PFSK-1 (cell line): Measurements from ENCODE around the gene NUP188.

ENCODE experiments used
- POLR2AphosphoS5 ChIP-seq: IDR thresholded peaks from 2 replicates; pipeline ENCODE4 v1.6.1; 2012; ENCODE audit warnings: low read depth, mild to moderate bottlenecking, control low read depth, low read length, moderate library complexity
- TAF1 ChIP-seq: IDR thresholded peaks from 2 replicates; pipeline ENCODE4 v1.6.1; 2012; ENCODE audit warnings: low read length, control low read depth, borderline replicate concordance; ENCODE audit not compliant: insufficient read depth

- no peak for TF ChIP-seq POLR2AphosphoS5
- TF ChIP-seq TAF1 = no peak
Measured at GRCh38 chr9:128902351-128903078, 45.0 kb upstream of the NUP188 start.
